Suprapubic skin (tissue), 4 donors: ENCODE measurements around the gene USP10.

Source experiments
- POLR2A ChIP-seq, 2 donors: fragments of 450-650 bp; IDR thresholded peaks; one replicate each; pipeline ENCODE4 v1.6.1; 2017; ENCODE audit warnings: antibody characterized with exemption in 2 of 2, mild to moderate bottlenecking in 2 of 2, moderate library complexity in 2 of 2
- POLR2AphosphoS5 ChIP-seq, 3 donors: sonication (generic); formaldehyde crosslinking; IDR thresholded peaks; one replicate each; pipeline ENCODE4 v1.6.1; 2017; ENCODE audit warnings: antibody characterized with exemption in 3 of 3
- TF ChIP-seq, protein P1 (sequence below), 2 donors: fragments of 200-600 bp in 1 of 2; fragments of 450-650 bp in 1 of 2; sonication (generic) in 1 of 2; IDR thresholded peaks; one replicate each; pipeline ENCODE4 v1.5.1; 2016 to 2019; ENCODE audit warnings: antibody characterized with exemption in 2 of 2, mild to moderate bottlenecking in 1 of 2, moderate library complexity in 1 of 2

DNA sequence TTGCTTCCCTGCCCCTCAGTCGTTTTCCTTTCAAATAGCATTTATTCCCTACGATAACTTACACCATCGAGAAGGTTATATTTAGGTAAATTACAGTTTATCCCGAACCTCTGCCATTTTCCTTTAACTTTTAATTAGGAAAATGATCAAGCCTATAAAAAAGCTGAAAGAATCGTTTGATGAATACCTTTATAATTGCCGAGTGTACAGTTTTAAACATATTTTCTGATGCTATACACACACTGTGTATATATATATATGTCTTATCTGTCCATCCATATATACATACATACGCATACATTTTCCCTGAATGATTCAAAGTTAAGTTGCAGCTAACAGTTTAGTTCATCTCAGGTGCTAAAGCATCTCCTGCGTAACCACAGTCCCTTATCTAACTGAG, 63.4 kb downstream of the USP10 start:
- no peak for TF ChIP-seq POLR2AphosphoS5 (IDR thresholded peaks at IDR 0.05)
- TF ChIP-seq POLR2A (IDR thresholded peaks at IDR 0.05), result no peak
- TF ChIP-seq, protein P1, sequence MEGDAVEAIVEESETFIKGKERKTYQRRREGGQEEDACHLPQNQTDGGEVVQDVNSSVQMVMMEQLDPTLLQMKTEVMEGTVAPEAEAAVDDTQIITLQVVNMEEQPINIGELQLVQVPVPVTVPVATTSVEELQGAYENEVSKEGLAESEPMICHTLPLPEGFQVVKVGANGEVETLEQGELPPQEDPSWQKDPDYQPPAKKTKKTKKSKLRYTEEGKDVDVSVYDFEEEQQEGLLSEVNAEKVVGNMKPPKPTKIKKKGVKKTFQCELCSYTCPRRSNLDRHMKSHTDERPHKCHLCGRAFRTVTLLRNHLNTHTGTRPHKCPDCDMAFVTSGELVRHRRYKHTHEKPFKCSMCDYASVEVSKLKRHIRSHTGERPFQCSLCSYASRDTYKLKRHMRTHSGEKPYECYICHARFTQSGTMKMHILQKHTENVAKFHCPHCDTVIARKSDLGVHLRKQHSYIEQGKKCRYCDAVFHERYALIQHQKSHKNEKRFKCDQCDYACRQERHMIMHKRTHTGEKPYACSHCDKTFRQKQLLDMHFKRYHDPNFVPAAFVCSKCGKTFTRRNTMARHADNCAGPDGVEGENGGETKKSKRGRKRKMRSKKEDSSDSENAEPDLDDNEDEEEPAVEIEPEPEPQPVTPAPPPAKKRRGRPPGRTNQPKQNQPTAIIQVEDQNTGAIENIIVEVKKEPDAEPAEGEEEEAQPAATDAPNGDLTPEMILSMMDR (IDR thresholded peaks at IDR 0.05), result no peak
